HuH-7.5 (cell line): ENCODE data around the gene UBE2D3.
"Not testable (repeated sequence)": the region's sequence is repeated elsewhere in the genome, so short reads cannot be mapped to it uniquely, and the experiment has no call there.

Experiments used
- DNase-seq: peaks from one replicate; pipeline ENCODE4 v3.0.0; 2011; ENCODE audit warnings: low spot score

Gene UBE2D3

GRCh38 chr4:102826890-102827673, at the start of gene UBE2D3:
Gene UBE2D3 (minus strand): TSS chr4:102827551. CDS start chr4:102826508, 1,043 bp downstream.
- peak; percentile 25 for DNase-seq

- no peak for DNase-seq
Measured at GRCh38 chr4:102871772-102872171, 44.4 kb upstream of the UBE2D3 start.

DNA sequence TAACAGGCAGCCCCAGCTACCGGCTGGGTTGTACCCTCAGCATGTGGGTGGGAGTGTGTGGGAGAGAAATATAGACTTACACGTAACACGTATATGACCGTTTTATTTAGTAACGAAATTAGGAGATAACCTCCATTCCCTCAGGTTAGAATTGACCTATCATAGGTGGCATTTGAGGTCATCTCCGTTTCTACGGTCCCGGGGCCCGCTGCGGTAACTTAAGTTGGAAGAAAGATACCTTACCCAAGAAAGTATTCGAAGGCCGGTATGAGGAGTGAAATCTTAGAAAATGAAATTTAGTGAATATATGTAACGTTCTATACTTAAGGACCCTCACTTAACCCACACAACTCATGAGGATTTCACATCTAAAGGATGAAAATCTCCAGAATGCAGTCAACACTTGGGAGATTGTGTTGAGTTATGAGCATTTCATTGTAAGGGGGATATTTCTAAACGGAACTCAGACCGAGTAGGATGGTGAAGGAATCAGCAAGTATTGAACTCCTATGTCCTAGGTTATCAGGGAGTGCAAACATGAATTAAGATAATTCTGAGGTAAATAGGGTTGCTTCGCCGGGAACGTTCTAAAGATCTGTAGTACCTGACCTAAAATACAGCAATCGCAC, 42.3 kb upstream of the UBE2D3 start:
- DNase-seq: peak; percentile 2

DNA sequence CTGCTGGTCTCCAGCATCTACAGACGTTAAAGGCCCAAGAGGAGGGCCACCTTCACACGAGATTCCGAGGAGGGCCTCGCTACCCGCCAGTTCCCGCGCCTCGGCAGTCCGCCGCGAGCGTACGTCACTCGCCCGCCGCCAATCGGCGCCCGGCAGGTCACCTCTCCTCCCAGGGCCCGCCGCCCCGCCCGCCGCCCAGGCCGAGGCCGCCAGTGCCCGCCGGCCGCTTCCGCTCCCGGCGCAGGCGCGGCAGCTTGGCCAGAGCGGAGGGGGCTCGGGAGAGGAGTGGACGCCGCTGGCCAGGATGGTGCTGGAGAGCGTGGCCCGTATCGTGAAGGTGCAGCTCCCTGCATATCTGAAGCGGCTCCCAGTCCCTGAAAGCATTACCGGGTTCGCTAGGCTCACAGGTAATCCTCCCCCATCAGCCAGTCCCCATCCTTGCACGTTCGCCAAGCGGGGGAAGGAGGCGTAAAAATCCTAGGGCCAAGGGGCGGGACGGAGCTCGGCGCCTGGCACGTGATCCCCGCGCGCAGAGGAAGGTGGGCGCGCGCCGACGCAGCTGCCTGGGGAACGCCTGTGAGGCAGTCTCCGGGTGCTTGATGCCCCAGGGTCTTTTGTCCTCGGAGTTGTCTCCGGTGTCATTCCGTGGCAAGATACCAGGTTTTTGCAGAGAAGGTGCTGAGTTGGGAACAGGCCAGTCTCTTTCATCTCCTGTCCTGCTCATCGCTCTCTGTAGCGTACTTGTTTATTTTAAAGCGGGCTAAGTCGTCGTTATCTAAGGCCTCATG, 41.6 kb upstream of the UBE2D3 start, which contains the start of gene CISD2:
CISD2 (plus strand) TSS at position 212 of the 788 bp plus-strand sequence; CDS start at position 305, 93 bp downstream.
- DNase-seq: peak; percentile 53

DNA sequence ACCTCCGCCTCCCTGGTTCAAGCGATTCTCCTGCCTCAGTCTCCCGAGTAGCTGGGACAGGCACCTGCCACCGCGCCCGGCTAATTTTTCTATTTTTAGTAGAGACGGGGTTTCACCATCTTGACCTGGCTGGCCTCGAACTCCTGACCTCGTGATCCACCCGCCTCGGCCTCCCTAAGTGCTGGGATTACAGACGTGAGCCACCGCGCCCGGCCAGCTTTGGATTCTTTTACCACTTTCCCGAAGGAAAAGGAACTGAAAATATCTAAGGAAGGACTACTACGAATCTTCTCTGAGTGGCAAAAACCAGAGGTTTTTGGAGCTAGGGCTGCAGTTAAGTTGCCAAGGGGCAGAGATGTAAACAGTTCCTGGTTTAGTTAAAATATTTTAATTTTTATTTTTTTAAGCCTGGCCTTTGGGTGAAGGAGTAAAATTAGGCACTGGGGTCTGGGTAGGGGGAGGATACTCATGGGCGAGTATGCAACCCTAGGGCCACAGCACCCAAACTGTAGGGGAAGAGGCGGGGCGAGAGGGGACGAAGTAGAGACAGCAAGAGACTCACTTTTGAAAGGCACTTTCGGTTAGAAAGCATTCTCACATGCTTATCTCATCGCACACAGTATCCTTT, 40.9 kb upstream of the UBE2D3 start:
- DNase-seq: no peak

DNA sequence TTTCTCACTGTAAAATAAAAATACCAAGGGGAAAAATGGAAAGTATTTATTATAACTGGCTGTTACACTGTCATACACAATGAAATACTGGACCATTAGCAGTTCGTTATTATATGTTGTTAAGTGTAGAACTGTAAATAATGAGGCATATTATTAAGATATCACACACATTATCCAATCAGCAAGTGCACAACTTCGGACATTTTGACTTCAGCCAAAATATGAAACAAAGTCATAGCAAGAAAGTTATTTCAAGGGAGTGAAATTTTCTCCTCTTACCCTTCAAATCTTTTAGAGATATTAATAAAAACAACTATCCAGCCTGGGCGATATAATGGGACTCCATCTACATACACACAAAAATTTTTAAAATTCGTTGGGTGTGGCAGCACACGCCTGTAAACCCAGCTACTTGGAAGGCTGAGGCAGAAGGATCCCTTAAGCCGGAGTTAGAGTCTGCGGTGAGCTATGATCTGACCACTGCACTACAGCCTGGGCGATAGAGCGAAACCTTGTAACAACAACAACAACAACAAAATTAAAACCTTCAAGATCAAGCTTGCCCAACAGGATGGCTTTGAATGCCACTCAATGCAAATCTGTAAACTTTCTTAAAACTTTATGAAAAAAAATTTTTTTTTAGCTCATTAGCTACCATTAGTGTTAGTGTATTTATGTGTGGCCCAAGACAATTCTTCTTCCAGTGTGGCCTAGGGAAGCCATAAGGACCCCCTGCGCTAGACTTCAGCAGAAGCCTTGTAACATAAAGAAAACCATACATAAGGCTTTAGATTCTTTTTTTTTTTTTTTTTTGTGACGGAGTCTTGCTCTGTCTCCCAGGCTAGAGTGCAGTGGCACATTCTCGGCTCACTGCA, 40.2 kb upstream of the UBE2D3 start:
- DNase-seq: no peak

GRCh38 chr4:102865327-102865726, 38.0 kb upstream of the UBE2D3 start:
- DNase-seq: not testable (repeated sequence)

DNA sequence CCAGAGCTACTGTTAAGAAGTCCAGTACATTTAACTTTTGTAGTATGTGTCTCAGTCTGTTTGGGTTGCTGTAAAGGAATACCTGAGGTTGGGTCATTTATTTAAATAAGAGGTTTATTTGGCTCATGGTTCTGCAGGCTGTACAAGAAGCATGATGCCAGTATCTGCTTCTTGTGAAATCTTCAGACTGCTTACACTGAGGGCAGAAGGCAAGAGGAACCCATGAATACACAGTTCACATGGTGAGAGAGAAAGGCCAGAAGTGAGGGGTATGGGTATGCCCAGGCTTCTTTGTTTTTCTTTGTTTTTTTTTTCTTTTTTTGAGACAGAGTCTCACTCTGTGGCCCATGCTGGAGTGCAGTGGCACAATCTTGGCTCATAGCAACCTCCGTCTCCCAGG, 35.4 kb upstream of the UBE2D3 start:
- DNase-seq: no peak

DNA sequence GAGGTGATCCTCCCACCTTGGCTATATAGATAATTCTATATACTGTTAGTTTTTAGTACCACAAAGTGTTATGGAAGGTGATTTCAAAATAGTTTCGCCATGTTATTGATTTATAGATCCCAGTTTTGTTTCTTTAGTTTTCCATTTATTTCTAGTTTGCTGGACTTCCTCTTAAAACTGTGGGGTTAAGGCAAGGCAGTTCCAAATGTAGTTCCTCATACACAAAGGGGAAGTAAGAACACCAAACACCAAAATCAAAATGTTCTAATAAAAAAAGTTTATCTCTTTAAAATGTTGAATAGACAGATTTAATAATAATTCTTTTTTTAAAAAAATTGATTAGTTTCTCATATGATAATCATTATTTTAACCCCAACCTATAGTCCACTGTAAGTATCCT, 34.7 kb upstream of the UBE2D3 start:
- no peak for DNase-seq

DNA sequence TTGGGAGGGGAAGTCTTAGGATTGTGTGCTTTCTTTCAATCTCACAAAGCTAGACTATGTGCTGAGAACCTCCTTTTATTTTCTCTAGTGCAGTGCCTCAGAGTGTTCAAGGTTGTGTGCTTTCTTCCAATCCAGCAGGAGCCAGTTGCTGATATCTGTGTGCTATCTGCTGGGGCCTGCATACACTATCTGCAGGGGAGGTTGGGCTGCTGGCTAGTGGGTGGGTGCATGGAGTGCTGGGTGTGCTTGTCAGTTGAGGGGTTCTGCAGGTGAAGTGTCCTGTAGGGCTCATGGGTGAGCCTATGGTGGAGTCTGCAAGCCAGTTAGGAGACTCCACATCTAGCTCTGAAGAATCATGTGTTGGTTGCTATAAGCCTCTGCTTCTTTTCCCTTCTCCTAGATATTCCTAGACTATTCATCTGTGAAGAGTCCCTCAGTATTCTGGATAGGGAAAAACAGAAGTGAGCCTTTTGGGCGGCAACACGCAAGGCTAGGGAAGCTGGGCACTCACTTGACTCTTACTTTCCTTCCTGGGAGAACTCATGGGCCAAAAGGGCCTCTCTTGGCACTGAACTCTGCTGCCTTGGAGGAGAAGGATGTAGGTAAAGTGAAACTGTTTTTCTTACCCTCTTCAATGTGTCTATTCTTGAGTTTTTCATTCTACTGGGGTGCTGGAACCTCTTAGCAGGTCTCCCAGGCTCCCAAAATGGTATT, 33.4 kb upstream of the UBE2D3 start:
- no peak for DNase-seq

DNA sequence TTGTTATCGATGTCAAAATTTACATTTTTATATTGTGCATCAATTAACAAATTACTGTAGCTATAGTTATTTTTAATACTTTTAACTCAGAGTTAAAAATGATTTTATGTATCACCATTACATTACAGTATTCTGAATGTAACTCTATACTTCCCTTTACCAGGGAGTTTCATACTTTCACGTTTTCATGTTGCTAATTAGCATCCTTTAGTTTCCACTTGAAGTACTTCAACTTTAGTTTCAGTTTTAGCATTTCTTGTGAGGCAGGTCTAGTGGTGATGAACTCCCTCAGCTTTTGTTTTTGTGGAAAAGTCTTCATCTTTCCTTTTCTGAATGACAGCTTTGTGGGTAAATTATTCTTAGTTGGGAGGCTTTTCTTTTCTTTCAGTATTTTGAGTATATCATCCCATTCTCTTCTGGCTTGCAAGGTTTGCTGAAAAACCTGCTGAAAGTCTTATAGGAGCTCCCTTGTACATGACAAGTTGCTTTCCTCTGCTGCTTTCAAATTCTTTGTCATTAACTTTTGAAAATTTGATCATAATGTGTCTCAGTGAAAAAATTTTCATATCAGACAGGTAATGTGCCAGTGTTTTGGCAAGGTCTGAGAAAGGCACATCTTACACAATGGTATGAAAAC, 31.6 kb upstream of the UBE2D3 start:
- DNase-seq: no peak

GRCh38 chr4:102850370-102850769, 23.0 kb upstream of the UBE2D3 start:
- no peak for DNase-seq

DNA sequence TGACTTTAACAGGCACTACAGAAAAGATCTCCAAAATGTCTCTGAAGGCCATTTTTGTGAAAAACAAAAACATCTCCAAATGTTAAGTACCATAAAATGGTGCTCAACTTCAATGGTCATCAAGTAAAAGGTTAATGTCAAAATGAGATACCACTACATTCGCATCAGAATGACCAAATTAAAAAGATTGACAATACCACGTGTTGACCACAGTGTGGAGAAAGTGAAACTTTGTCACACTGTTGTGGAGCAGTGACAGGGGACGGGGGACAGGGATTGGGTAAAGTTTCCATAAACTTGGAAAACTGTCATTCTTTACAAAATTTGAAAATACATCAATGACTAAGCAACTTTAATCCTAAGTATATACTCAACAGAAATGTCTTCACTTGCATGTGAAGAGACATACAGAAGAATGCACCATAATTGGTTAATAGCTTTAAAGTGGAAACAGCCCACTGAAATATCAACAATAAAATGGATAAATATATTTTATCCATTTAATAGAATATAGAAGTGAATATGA, 22.3 kb upstream of the UBE2D3 start:
- DNase-seq: no peak

DNA sequence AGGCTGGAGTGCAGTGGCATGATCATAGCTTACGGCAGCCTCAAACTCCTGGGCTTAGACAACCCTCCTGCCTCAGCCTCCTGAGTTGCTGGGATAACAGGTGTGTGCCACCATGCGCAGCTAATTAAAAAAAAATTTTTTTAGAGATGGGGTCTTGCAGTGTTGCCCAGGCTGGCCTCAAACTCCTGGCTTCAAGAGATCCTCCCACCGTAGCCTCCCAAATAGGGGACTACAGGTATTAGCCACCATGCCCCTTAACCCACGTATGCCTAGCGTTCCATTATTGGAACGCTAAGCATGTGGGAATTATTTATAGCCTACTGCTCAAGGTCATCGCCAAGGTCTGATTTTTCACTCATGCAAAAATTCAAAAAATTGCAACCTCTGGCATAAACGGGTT, 20.3 kb upstream of the UBE2D3 start:
- DNase-seq: no peak

DNA sequence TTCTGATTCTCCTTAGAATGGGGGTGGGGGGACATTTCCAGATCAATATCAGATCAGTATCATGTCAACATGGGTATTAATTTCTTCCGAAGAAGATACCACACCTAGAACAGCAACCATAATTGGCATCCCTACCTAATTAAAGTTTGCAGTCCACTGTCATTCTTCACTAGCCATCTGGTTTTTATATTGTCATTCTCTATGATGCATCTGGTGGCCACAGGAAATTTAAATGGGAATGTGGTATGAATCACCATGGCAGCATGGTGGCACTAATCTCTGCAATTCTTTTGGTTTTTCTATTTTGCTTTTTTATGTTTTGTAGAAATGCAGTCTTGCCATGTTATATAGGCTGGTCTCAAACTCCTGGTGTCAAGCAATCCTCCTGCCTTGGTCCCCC, 16.6 kb upstream of the UBE2D3 start:
- DNase-seq: no peak

DNA sequence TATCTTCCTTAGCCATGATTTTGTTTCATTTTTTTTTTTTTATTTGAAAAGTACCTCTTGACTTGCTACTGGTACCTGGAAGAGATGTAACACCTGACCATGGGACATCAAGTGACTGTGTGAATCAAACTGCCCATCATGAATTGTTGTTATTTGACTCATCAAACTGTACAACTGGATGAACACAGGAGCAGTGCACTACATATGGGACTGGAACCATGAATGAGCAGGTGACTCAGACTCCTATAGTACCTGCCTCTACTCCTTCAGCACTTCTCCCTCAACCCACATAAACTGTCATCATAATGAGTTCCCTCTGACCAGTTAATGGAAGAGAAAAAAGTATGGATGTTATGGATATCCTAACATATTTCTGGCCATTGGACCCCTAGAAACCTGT, 15.9 kb upstream of the UBE2D3 start:
- DNase-seq: no peak

DNA sequence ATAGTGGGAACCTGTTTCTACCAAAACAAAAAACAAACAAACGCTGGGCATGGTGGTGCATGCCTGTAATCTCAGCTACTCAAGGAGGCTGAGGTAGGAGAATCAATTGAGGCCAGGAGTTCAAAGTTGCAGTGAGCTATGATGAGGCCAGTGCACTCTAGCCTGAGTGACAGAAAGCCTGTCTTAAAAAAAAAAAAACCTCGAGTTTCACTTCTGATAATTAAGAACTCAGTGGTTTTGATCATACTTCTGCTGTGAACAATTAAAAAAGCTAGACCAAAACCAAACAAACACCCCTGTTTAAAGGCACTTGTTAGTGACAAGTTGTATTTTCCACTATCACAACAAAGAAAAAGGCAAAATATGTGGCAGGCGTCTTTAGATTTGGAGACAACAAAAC, 15.0 kb upstream of the UBE2D3 start:
- DNase-seq: no peak

GRCh38 chr4:102836596-102836995, 9.2 kb upstream of the UBE2D3 start:
- no peak for DNase-seq

DNA sequence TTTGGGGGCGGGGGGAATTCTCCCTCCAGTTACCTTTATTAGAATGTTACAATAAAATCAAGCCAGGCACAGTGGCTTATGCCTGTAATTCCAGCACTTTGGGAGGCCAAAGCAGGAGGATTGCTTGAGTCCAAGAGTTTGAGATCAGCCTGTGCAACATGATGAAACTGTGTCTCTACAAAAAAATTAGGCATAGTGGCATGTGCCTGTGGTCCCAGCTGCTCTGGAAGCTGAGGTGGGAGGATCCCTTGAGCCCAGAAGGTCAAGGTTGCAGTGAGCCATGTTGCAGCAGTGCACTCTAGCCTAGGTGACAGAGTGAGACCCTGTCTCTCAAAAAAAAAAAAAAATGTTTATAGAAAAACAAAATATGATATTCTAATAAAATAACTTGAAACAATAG, 5.3 kb upstream of the UBE2D3 start:
- no peak for DNase-seq

- no peak for DNase-seq
Measured at GRCh38 chr4:102832105-102832504, 4.8 kb upstream of the UBE2D3 start.
